ENCODE results near the gene PTPRM.

PTPRM gene

DNA sequence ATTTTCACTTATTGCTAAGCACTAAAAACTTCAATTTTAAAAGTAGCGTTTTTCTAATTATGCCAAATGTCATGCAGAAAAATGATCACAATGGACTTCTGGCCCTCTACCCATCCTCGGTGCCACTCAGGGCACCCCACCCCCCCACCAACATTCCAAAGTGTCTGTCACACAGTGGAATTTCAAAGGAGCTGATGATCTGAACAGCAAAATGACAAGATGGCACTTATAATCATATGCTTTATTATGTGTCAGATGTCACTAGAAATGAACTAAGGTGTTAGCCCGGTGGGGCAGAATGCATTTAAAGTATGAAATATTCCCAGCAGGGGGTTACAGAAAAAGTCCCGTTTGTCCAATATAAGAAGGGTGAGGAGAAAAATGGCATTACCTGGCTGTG lies 681.5 kb downstream of the PTPRM start:
- H3K4me3 ChIP-seq (ENCODE audit: low read length), result no peak overlapping the region
- DNase-seq (ENCODE audit: low read depth, low spot score), result no peak

DNA sequence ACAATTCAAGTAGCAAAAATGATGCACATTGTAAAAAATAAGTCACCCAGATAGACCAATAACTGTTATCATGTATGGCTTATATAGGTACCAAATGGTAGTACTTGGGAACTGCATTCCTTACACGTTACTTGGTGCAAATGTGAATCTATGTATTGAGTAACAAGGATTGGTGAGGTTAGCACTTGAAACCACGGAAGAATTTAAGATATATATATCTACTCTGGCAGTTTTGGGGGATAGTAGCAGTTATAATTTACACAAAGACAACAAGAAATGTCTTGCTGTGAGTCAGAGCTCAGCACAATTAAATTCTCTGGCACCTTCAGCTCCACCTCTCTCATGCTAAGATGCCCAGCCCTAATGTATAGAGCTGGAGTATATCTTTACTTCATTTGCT lies 682.7 kb downstream of the PTPRM start:
- DNase-seq (ENCODE audit: low read depth, low spot score), result no peak
- H3K4me3 ChIP-seq (ENCODE audit: low read length), result no peak overlapping the region

DNA sequence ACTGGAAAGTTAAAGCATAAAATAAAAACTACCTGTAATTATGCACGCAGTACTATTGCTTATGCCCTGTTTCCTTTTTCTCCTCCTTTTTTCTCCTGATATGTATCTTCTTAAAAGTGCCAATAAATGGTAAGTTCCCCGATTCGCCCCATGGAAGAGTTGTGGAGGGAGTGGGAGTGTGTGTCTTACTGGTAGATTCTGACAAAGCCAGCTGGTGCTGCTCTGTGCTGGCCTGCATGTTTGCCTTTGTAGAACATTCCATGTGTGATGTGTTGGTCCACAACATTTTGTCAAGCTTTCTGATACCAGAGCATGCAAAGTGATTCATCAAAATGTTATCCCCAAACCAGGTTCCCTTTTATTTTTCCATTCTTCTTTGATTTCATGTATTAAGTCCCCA lies 685.3 kb downstream of the PTPRM start:
- DNase-seq (ENCODE audit: low read depth, low spot score), result no peak

DNA sequence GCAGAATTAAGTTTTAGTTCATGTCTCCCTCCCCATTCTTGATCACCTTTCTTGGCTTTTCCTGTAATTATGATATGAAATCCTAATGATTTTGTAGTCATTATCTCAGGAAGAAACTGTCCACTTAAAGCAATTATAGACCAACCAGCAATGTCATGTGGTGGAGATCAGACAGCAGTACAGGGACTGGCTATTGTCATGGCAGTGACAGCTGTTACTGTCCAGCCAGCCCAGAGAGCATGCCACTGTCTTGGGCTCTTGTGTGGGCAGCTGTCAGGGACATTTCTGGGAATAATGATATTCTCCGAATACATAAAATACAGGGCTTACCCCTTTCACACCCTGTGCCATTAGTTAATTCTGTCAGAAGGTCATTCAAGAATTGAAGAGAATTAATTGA lies 686.8 kb downstream of the PTPRM start:
- DNase-seq (ENCODE audit: low read depth, low spot score), result no peak

More for the DNA sequence above, 685.3 kb downstream of the PTPRM start:
- H3K4me3 ChIP-seq (ENCODE audit: low read length), result no peak overlapping the region

DNA sequence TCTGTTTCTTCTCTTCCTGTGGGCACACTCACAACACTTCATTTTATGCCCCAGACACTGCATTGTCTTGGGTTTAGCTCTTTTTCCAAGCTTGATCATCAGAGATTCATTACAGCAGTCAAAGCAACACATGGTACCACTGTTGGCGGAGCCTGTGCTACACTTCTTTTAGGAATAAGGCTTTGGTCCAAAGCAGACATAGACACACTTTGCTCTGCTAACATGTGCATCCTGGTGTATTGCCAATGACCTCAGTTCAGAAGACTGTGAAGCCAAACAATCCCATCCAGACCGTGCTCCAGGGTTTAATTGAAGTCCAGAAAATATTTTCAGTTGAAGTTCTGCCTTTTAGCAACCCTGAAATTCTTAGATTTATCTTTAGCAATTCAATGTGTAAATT lies 687.5 kb downstream of the PTPRM start:
- H3K4me3 ChIP-seq (ENCODE audit: low read length), result no peak overlapping the region
- DNase-seq (ENCODE audit: low read depth, low spot score), result no peak

More for the DNA sequence above, 686.8 kb downstream of the PTPRM start:
- no peak overlapping the region for H3K4me3 ChIP-seq (ENCODE audit: low read length)

DNA sequence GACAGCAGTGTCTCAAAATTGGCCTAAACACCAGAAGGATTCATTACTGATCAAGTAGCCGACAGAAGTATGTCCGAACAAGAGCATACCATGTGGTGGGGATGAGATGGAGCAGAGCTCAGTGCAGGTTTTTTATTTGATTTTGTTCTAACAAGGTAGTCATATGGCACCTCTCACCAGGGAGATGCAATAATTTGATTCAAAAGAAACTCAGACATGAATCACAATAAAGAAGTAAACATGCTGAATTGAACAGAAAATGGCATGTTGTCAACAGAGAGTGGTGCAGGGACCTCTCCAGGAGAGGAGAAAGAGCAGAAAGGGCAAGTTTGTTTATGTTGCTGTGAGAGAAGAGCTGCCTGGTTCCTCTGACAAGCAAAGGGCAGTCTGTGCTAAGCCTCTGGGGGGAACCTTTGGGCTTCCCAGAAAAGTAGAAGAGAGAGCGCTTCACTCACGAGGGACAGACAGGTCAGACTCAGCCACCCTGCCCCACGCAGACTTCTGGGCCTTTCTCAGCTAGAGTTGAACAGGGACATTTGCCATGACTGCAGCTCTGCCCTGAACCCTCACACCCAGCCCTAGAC lies 690.8 kb downstream of the PTPRM start:
- no peak overlapping the region for H3K4me3 ChIP-seq (ENCODE audit: low read length)
- no peak for DNase-seq (ENCODE audit: low read depth, low spot score)

DNA sequence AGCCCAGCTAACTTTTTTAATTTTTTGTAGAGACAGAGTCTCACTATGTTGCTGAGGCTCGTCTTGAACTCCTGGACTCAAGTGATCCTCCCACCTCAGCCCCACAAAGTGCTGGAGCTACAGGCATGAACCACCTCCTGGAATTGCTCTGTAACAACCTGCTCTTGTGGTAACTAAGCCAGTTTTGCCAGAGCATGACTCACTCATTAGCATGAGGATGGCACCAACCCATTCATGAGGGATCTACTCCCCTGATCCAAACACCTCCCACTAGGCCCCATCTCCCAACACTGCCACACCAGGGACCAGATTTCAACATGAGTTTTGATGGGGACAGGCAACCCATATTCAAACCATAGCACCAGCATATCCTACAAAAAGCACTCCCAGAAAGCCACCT lies 693.2 kb downstream of the PTPRM start:
- DNase-seq (ENCODE audit: low read depth, low spot score), result no peak

DNA sequence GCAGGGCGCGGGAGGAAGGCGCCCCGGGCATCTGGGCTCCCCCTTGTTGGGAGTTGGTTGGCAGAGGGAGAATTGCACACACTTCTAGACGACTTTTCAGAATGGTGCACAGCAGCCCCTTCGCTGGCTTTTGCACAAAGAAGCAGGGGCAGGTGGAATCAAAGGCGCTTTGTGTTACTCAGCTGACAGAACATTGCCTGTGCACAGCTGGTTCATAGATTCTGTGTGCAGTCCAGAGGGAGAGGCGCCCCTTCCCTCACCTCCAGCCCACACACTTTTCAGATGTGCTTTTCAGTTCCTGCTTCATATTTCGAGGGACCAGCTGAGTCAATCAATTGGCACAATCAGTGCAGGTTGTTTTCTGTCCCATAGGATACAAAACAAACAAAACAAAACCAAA lies 693.7 kb downstream of the PTPRM start:
- no peak for DNase-seq (ENCODE audit: low read depth, low spot score)
- no peak overlapping the region for H3K4me3 ChIP-seq (ENCODE audit: low read length)

More for the DNA sequence above, 693.2 kb downstream of the PTPRM start:
- no peak overlapping the region for H3K4me3 ChIP-seq (ENCODE audit: low read length)

DNA sequence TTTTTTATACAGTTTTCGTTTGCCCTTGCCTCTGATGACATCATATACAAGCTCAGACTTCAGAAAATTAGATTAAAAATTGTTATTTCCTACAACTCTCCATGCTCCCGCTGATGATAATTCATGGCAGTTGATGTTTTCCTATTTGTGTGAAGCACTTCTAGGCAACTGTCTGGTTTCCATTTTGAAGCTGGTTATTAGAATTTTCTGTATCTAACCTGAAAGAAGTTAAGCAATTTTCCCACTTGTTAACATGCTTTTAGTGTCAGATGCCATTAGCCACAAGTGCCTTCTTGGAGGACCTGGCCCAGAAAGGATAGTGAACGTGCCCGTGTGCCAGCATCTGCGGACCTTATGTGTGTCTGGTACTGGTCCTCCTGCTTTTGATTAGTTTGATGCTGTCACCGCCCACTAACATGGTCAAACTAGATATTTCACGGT lies 694.6 kb downstream of the PTPRM start:
- no peak for DNase-seq (ENCODE audit: low read depth, low spot score)
- no peak overlapping the region for H3K4me3 ChIP-seq (ENCODE audit: low read length)

DNA sequence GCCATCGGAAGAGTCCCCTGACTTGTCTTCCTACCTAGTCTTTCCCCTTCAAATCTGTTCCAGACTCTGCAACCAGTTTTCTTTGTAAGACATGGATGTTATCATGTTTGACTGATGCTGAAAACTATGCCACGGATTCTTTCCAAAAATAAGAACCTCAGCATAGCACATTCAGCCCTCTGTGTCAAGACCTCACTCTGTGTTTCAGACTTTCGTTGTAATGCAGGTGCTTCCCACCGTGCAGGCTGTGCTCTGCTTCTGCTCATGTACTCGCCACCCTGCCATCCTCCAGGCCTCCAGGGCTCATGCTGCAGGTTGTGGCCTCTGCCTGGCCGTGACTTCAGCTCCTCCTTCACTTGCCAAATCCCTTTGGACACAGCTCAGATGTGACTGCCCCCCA lies 695.1 kb downstream of the PTPRM start:
- no peak for DNase-seq (ENCODE audit: low read depth, low spot score)
- no peak overlapping the region for H3K4me3 ChIP-seq (ENCODE audit: low read length)

DNA sequence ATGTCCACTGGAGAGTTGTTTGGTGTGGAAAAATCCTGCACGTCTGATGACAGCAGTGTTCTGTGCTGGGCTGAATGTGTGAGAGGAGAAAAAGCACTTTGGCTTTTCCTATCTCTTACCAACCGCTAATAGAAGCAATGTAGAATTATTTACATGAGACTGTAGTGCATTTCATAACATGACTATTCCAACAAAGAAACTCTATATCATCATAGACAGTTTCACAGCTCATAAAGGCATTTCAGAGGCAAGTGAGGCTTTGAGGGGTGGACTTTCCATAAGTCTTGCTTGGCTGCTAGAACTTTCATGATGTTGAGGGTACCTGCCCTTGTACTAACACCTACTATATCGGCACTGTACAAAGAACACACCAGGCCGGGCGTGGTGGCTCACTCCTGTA lies 697.0 kb downstream of the PTPRM start:
- DNase-seq (ENCODE audit: low read depth, low spot score), result no peak
- H3K4me3 ChIP-seq (ENCODE audit: low read length), result no peak overlapping the region

DNA sequence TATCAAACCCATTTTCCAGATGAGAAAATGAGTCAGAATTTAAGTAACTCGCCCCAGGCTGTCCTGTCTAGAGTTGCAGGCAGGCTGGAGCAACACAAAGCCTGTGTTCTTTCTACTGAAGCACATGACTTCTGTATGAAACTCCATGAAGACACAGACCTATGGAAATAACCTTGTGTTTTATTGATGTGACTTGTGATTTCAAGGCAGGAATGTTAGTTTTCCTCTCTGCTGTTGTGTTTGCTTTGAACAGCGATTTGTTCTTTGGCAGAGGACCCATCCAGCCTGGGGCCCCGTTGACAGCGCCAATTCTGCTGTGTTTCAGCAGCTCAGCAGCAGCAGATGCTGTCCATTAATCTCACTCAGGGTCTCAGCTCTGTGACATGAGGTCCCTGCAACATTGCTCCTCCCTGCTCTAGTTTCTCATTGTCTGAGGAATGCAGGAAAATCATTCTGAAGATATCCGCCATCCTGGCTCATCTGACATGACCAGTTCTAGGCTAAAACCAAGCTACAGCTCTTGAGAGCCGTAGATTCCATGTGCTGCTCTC lies 697.8 kb downstream of the PTPRM start:
- DNase-seq (ENCODE audit: low read depth, low spot score), result no peak
- H3K4me3 ChIP-seq (ENCODE audit: low read length), result no peak overlapping the region

DNA sequence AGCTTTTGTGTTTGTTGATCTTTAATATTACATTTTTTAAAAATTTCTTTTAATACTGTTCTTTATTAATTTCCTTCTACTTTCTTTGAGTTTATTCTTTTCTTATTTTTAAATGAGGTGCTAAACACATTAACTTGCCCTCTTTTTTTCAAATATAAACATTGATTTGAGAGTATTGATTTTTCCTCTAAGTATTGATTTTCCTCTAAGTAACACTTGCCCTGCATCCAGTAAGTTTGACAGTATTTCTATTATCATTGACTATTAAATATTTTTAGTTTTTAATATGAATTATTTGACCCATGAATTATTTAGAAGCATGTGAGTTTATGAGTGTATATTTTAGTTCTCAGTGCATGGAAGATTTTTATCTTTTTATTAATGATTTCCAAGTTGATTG lies 705.1 kb downstream of the PTPRM start:
- H3K4me3 ChIP-seq (ENCODE audit: low read length), result no peak overlapping the region
- no peak for DNase-seq (ENCODE audit: low read depth, low spot score)

DNA sequence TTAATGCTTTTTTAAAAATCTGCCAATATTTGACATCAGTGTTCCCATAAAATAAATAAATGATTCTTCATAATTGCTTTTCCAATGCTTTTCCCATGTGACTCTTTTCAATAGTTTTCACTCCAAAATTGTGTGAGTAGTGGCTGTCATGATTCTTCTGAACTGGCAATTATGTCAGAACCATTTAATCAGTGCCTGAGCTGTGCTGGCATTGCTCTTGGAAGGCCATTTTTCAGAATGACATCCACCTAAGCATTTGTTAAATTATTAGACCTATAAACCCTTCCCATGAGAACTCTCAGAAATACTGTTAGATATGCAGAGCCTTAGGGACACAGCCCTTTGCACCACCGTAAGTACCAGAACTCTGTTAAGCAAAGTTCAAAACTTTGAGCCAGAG lies 707.3 kb downstream of the PTPRM start:
- DNase-seq (ENCODE audit: low read depth, low spot score), result no peak
- no peak overlapping the region for H3K4me3 ChIP-seq (ENCODE audit: low read length)

DNA sequence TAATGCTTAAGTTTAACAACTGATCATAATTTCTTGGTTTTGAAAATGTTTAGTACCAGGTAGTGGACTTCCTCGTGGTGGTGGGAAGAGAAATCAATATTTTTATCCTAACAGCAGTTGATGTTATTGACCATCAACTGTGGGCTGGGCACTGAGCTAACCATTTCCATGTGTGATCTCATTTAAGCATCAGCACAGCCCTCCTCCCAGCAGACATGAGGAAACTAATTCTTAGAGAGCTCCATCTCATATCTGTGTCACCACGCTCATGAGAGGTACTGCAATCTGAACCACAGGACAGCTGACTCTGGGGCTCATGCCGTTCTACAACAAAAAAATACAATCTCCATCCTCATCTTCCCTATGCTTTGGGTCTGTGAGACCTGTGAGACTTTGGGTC lies 709.3 kb downstream of the PTPRM start:
- H3K4me3 ChIP-seq (ENCODE audit: low read length), result no peak overlapping the region
- no peak for DNase-seq (ENCODE audit: low read depth, low spot score)

DNA sequence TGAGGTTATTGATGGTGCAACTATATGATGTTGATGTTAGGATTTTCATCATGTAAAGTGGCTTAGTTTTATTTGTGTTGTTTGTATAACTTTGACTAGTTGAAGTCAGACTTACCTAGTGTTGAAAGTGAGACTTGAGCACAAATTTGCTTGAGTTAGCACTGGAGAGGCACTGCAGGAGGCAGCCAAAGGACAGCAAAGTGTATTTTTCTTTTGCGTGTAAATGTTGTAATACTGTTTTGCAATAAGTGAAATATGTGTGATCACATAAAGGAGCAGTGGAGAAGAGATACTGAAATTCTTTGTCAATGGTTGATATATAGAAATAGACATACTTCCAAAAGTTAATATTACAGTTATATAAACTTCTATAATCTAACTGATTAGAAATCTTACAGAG lies 710.2 kb downstream of the PTPRM start:
- DNase-seq (ENCODE audit: low read depth, low spot score), result no peak
- no peak overlapping the region for H3K4me3 ChIP-seq (ENCODE audit: low read length)

DNA sequence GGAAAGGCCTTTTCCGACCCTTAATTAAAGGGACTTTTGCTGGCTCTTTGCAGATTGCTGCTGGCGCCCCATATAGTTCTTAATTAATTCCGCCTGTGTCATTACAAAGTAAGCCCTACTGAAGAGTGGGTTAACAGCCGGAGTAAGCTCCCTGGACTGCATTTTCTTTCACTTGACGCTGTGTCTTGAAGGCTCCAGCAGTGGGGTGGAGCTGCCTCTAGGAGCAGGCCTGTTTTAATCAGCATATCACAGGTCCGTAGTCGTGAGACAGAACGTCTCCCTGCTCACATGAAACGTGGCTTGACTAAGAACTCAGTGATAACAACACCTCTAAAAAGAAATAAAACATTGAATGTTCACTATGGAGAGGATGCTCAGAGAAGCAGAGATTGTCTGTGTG lies 712.2 kb downstream of the PTPRM start:
- DNase-seq (ENCODE audit: low read depth, low spot score), result no peak

DNA sequence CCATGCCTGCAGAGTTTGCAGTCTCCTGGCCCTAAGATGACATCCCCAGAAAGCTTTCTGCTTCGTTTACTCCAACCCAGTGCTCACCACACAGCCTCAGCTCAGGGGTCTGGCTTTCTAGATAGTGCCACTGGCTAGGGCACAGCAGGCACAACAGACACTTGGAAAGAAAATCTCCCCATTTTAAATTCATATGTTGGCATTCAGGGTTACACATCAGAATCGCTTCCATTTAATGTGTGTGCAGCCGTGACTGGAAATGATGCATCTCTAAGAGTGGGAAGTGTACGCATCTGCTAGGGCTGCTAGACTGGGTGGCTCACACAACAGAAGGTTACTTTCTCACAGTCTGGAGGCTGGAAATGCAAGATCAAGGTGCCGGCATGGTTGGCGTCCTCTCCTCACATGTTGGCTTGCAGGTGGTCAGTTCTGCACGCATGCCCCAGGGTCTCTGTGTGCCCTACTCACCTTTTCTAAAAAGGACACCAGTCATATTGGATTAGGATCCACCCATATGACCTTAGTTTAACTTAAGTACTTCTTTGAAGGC lies 712.7 kb downstream of the PTPRM start:
- no peak overlapping the region for H3K4me3 ChIP-seq (ENCODE audit: low read length)
- DNase-seq (ENCODE audit: low read depth, low spot score), result no peak

More for the DNA sequence above, 712.2 kb downstream of the PTPRM start:
- H3K4me3 ChIP-seq (ENCODE audit: low read length), result no peak overlapping the region

DNA sequence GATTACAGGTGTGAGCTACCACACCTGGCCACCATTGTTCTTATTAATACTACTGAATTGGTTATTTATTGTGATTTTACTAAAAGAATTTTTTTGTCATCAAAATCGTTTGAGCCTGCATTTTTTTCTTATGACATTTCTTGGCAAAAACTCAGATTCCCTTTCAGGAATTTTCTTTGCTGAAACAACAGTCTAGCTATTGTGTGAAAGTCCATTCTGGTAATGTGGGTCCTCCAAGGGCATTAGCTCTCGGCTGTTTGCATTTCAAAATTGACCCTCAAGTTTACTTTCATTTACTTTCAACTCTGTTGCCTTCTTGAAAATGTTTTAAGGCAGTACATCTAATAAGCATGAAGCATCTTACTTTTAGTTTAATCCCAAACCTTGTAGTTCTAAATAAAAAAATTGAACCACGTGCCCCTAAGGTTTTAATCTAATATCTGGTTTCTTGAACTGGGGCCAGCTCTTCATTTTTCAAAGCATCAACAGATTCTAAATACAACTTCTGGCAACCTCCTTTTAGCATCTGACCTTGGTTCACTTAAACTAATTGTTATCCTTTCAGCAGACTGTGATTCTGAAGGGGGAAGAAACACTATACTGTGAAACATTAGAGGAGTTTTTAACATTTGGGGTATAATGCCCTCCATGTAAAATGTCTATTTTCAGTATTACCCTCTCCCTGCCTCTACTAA lies 716.9 kb downstream of the PTPRM start:
- DNase-seq (ENCODE audit: low read depth, low spot score), result no peak

DNA sequence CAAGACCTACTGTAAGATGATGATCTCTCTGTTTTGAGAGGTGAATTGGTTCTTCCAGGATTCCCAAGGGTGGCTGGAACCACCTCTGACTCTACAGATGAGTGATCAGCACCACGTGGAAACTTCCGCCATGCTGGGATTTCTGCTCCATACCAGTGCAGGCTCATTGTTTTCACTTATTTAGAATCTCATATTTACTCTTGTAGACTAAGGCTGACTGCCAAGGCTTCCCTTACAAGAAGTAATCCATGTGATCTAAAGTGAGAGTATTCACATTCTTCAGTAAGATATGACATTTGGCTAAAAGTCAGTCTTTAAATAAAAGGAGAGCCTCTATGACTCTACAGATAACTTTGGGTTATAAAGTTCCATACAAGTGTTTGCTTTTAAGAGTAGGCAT lies 719.2 kb downstream of the PTPRM start:
- DNase-seq (ENCODE audit: low read depth, low spot score), result no peak
- H3K4me3 ChIP-seq (ENCODE audit: low read length), result no peak overlapping the region

More for the DNA sequence above, 716.9 kb downstream of the PTPRM start:
- H3K4me3 ChIP-seq (ENCODE audit: low read length), result no peak overlapping the region
